Measurements from ENCODE around the gene CDK8.

GRCh38 chr13:26324867-26325266 lies 70.9 kb downstream of the CDK8 start:
- no peak for TF ChIP-seq HDAC6 (IDR thresholded peaks at IDR 0.05; ENCODE audit: unreplicated experiment)
- no peak for TF ChIP-seq TAF1 (IDR thresholded peaks at IDR 0.05; ENCODE audit: borderline replicate concordance, low read depth, low read length)
- no peak for TF ChIP-seq CTCF (IDR thresholded peaks at IDR 0.05 in 2 of 3, conservative IDR thresholded peaks at IDR 0.05 in 1 of 3; ENCODE audit: control insufficient read depth in 2 of 3, extremely low read depth in 1 of 3, insufficient read depth in 1 of 3, low read depth in 3 of 3, low read length in 3 of 3)
- TF ChIP-seq HSF1 (IDR thresholded peaks at IDR 0.05; ENCODE audit: low read depth, low read length) = no peak

Data from GM12878 (cell line).